ENCODE measurements around the gene KDM5D.

DNA sequence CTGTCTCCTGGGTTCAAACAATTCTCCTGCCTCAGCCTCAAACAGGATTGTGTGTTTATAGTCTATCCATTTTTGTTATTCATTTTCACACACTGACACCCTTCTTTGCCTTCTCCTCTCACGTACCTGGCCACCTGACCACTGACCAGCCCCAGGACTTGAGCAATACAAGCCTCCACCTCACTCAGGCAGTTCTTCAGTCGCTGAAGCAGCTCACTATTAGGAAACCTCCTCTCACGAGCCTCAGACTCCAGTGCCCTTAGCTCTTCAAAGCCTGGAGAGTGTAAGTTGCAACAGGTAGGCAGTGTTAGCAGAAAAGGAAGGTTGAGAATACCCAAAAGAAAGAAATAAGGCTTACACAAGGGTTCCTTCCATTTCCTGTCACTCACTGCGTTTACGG, 29.3 kb downstream of the KDM5D start:
- no peak for TF ChIP-seq CTCF (IDR thresholded peaks at IDR 0.05)
- no peak for TF ChIP-seq CEBPB (IDR thresholded peaks at IDR 0.05)
- TF ChIP-seq REST (IDR thresholded peaks at IDR 0.05) = no peak
- TF ChIP-seq FOSL2 (IDR thresholded peaks at IDR 0.05) = no peak
- TF ChIP-seq FOSL2 (CRISPR knock-in tag; IDR thresholded peaks at IDR 0.05) = no peak
- TF ChIP-seq SMC3 (IDR thresholded peaks at IDR 0.05) = no peak
- TF ChIP-seq PHF8 (IDR thresholded peaks at IDR 0.05; ENCODE audit: borderline replicate concordance, low read depth) = no peak
- no peak for TF ChIP-seq BHLHE40 (IDR thresholded peaks at IDR 0.05; ENCODE audit: low read depth, low read length)
- no peak for TF ChIP-seq NFE2L2 (conservative IDR thresholded peaks at IDR 0.05; ENCODE audit: low read length)
- TF ChIP-seq, protein P1, sequence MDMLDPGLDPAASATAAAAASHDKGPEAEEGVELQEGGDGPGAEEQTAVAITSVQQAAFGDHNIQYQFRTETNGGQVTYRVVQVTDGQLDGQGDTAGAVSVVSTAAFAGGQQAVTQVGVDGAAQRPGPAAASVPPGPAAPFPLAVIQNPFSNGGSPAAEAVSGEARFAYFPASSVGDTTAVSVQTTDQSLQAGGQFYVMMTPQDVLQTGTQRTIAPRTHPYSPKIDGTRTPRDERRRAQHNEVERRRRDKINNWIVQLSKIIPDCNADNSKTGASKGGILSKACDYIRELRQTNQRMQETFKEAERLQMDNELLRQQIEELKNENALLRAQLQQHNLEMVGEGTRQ (IDR thresholded peaks at IDR 0.05) = no peak
- no peak for TF ChIP-seq POLR2A (IDR thresholded peaks at IDR 0.05; ENCODE audit: low read length)
- no peak for TF ChIP-seq RAD21 (conservative IDR thresholded peaks at IDR 0.05 in 1 of 2, IDR thresholded peaks at IDR 0.05 in 1 of 2)
- TF ChIP-seq E2F6 (IDR thresholded peaks at IDR 0.05; ENCODE audit: borderline replicate concordance, low read depth) = no peak
- no peak for TF ChIP-seq ZC3H11A (IDR thresholded peaks at IDR 0.05)
- no peak for TF ChIP-seq HDAC2 (IDR thresholded peaks at IDR 0.05)

Measured in A549 (cell line).